ENCODE results near the gene PM20D2. TPM values are rescaled to one million over a fixed set of nuclear protein-coding genes. Genes with fewer than 3 reads are reported as not detected.

PM20D2 gene
- total RNA-seq, 1 donor: 5.2 TPM

GRCh38 chr6:89160331-89161092 lies 14.7 kb downstream of the PM20D2 start:
- no peak for DNase-seq (ENCODE audit: low read depth)
- no peak overlapping the region for H3K4me3 ChIP-seq (ENCODE audit: low read depth, low read length)
- no peak for TF ChIP-seq CTCF (IDR thresholded peaks at IDR 0.05; ENCODE audit: insufficient read depth, low read length)

- TF ChIP-seq CTCF (IDR thresholded peaks at IDR 0.05; ENCODE audit: insufficient read depth, low read length): no peak
- H3K4me3 ChIP-seq (ENCODE audit: low read depth, low read length): no peak overlapping the region
- DNase-seq (ENCODE audit: low read depth): peak; percentile 76
Measured at GRCh38 chr6:89161326-89162046, 15.6 kb downstream of the PM20D2 start.

- H3K4me3 ChIP-seq (ENCODE audit: low read depth, low read length): no peak overlapping the region
- no peak for TF ChIP-seq CTCF (IDR thresholded peaks at IDR 0.05; ENCODE audit: insufficient read depth, low read length)
Measured at GRCh38 chr6:89162047-89162371, 16.2 kb downstream of the PM20D2 start.

GRCh38 chr6:89172131-89172530 lies 26.3 kb downstream of the PM20D2 start:
- DNase-seq (ENCODE audit: low read depth): no peak
- no peak overlapping the region for H3K4me3 ChIP-seq (ENCODE audit: low read depth, low read length)
- TF ChIP-seq CTCF (IDR thresholded peaks at IDR 0.05; ENCODE audit: insufficient read depth, low read length): no peak

More at GRCh38 chr6:89162047-89162371, 16.2 kb downstream of the PM20D2 start:
- no peak for DNase-seq (ENCODE audit: low read depth)

DNA sequence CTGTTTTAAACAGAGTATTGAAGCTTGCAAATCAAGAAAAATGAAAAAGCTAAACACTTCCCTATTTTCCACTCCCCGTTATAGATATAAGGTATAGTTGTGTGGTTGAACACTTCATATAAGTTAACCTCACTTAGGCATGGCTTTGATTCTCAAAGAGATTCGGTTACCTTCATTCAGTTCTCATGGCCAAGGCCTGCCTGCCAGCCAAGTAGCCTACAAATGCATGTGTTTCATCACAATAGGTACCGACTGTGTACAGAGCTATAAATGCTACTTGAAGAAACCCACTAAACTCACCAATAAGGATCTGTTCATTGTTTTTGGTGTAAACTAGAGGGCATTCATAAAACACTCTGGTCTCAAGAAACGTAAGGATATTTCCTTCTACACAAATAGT lies 27.8 kb downstream of the PM20D2 start:
- no peak for DNase-seq (ENCODE audit: low read depth)
- no peak for TF ChIP-seq CTCF (IDR thresholded peaks at IDR 0.05; ENCODE audit: insufficient read depth, low read length)
- no peak overlapping the region for H3K4me3 ChIP-seq (ENCODE audit: low read depth, low read length)

DNA sequence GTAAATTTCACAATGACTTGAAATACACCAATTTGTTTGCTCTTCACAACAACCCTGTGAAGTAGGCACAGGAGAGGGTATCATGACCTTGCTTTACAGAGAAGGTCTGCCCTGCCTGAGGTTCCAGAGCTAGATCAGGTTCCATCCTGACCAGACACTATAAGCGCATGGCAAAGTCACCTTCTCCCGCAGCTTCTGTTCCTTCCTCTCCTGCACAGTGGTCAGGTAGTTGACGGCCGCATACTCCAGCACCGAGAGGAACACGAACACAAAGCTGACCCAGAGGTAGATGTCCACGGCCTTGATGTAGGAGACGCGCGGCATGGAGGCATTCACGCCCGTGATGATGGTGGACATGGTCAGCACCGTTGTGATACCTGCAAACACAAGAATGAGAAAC lies 34.3 kb downstream of the PM20D2 start:
- H3K4me3 ChIP-seq (ENCODE audit: low read depth, low read length): no peak overlapping the region
- no peak for TF ChIP-seq CTCF (IDR thresholded peaks at IDR 0.05; ENCODE audit: insufficient read depth, low read length)
- DNase-seq (ENCODE audit: low read depth): no peak

Measured in fibroblast of the aortic adventitia (primary cell).